ENCODE results near the gene LHX4.

Gene LHX4

GRCh38 chr1:180187626-180188025, 42.4 kb upstream of the LHX4 start:
- TF ChIP-seq EZH2phosphoT487 (IDR thresholded peaks at IDR 0.05; ENCODE audit: borderline replicate concordance, low read length): no peak
- TF ChIP-seq, protein P1, sequence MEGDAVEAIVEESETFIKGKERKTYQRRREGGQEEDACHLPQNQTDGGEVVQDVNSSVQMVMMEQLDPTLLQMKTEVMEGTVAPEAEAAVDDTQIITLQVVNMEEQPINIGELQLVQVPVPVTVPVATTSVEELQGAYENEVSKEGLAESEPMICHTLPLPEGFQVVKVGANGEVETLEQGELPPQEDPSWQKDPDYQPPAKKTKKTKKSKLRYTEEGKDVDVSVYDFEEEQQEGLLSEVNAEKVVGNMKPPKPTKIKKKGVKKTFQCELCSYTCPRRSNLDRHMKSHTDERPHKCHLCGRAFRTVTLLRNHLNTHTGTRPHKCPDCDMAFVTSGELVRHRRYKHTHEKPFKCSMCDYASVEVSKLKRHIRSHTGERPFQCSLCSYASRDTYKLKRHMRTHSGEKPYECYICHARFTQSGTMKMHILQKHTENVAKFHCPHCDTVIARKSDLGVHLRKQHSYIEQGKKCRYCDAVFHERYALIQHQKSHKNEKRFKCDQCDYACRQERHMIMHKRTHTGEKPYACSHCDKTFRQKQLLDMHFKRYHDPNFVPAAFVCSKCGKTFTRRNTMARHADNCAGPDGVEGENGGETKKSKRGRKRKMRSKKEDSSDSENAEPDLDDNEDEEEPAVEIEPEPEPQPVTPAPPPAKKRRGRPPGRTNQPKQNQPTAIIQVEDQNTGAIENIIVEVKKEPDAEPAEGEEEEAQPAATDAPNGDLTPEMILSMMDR (IDR thresholded peaks at IDR 0.05; ENCODE audit: low read depth, low read length, poor library complexity, severe bottlenecking): no peak
- H3K4me2 ChIP-seq (ENCODE audit: low read length): no peak overlapping the region
- H3K27ac ChIP-seq (ENCODE audit: low read depth, low read length): no peak overlapping the region
- no peaks in the 10 kb centered on the region for H3K36me3 ChIP-seq (ENCODE audit: control insufficient read depth, low read length)
- no peaks in the 10 kb centered on the region for H3F3A ChIP-seq (ENCODE audit: control insufficient read depth, insufficient read depth)
- H3K4me1 ChIP-seq (ENCODE audit: control insufficient read depth, low read length): no peaks in the 10 kb centered on the region
- no peaks in the 10 kb centered on the region for H3K9me2 ChIP-seq (replicated peaks; ENCODE audit: control insufficient read depth, low read length)
- H4K20me1 ChIP-seq (ENCODE audit: control insufficient read depth, insufficient read depth, low read depth, low read length): no peaks in the 10 kb centered on the region
- H3K4me3 ChIP-seq (ENCODE audit: low read length): no peak overlapping the region
- no peaks in the 10 kb centered on the region for H3K9me3 ChIP-seq (ENCODE audit: control insufficient read depth, insufficient read depth, low read length)
- H3K79me2 ChIP-seq (ENCODE audit: control insufficient read depth, low read length): no peaks in the 10 kb centered on the region
- H3K27me3 ChIP-seq (ENCODE audit: control insufficient read depth, low read length): no peaks in the 10 kb centered on the region

- Histone ChIP-seq H3K9me3 (ENCODE audit: control insufficient read depth, insufficient read depth, low read length) (no peaks in the 10 kb centered on the region), H3K36me3 (ENCODE audit: control insufficient read depth, low read length) (no peaks in the 10 kb centered on the region), H3K79me2 (ENCODE audit: control insufficient read depth, low read length) (no peaks in the 10 kb centered on the region), H3K4me3 (ENCODE audit: low read length) (no peak overlapping the region), H3K27me3 (ENCODE audit: control insufficient read depth, low read length) (no peaks in the 10 kb centered on the region), H3K27ac (ENCODE audit: low read depth, low read length) (no peak overlapping the region), H3K4me1 (ENCODE audit: control insufficient read depth, low read length) (no peaks in the 10 kb centered on the region), H3F3A (ENCODE audit: control insufficient read depth, insufficient read depth) (no peaks in the 10 kb centered on the region), H4K20me1 (ENCODE audit: control insufficient read depth, insufficient read depth, low read depth, low read length) (no peaks in the 10 kb centered on the region), H3K9me2 (replicated peaks; ENCODE audit: control insufficient read depth, low read length) (no peaks in the 10 kb centered on the region), H3K4me2 (ENCODE audit: low read length) (no peak overlapping the region)
- TF ChIP-seq EZH2phosphoT487 (IDR thresholded peaks at IDR 0.05; ENCODE audit: borderline replicate concordance, low read length): no peak
- TF ChIP-seq, protein P1 (IDR thresholded peaks at IDR 0.05; ENCODE audit: low read depth, low read length, poor library complexity, severe bottlenecking): peak; percentile 76
Observed at GRCh38 chr1:180188091-180188506, 42.0 kb upstream of the LHX4 start.

- Histone ChIP-seq H3F3A (ENCODE audit: control insufficient read depth, insufficient read depth) (no peaks in the 10 kb centered on the region), H3K9me3 (ENCODE audit: control insufficient read depth, insufficient read depth, low read length) (no peaks in the 10 kb centered on the region), H4K20me1 (ENCODE audit: control insufficient read depth, insufficient read depth, low read depth, low read length) (no peaks in the 10 kb centered on the region), H3K27me3 (ENCODE audit: control insufficient read depth, low read length) (no peaks in the 10 kb centered on the region), H3K4me3 (ENCODE audit: low read length) (no peak overlapping the region), H3K36me3 (ENCODE audit: control insufficient read depth, low read length) (no peaks in the 10 kb centered on the region), H3K27ac (ENCODE audit: low read depth, low read length) (no peak overlapping the region), H3K9me2 (replicated peaks; ENCODE audit: control insufficient read depth, low read length) (no peaks in the 10 kb centered on the region), H3K4me2 (ENCODE audit: low read length) (no peak overlapping the region), H3K79me2 (ENCODE audit: control insufficient read depth, low read length) (no peaks in the 10 kb centered on the region), H3K4me1 (ENCODE audit: control insufficient read depth, low read length) (no peaks in the 10 kb centered on the region)
- TF ChIP-seq, protein P1 (IDR thresholded peaks at IDR 0.05; ENCODE audit: low read depth, low read length, poor library complexity, severe bottlenecking): no peak
- no peak for TF ChIP-seq EZH2phosphoT487 (IDR thresholded peaks at IDR 0.05; ENCODE audit: borderline replicate concordance, low read length)
Observed at GRCh38 chr1:180188684-180189175, 41.3 kb upstream of the LHX4 start.

Measured in DOHH2 (cell line).